Middle frontal gyrus (tissue), 1 donor: Measurements from ENCODE around the gene SCAANT1.

Source experiments
- DNase-seq: peaks from one replicate; pipeline ENCODE4 v3.0.0-alpha.2; 2015; ENCODE audit warnings: low spot score; ENCODE audit errors: extremely low spot score

The SCAANT1 gene

DNA sequence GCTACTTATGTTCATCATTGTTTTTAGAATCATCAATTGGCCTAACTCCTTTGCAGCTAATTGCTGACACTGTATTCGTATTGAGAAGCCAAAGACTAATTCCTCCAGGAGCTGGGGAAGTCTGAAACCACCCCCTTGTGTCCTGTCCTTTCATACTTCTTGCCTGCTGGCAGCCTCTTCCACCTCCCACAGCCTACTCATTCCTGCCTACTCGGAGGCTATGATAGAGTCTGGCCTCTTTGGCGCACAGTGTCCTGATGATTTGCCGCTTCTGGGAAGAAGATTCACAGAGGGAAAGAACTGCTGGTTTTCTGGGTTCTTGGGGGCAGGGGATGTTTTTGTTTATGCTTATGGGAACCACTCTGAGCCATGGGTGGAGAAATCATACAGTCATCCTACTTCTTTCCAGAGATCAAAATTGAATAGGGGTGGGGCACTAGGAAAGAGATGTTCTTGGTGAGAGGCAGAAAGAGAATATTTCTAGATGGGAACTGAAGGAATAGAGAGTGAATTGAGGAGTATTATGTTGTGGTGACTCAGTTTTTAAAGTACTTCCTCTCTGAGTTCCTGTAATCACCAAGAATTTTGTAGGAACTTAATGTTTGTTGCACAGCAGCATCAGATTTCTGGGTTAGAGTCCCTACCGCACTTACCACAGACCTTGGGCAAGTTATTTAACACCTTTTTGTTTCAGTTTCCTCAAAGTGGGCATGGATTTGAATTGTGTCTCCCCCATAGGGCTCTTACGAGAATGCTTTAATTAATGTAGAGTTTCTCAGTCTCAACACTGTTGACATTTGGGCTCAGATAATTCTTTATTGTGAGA lies 22.1 kb upstream of the SCAANT1 start:
- no peak for DNase-seq

- DNase-seq: no peak
These were observed 21.3 kb upstream of the SCAANT1 start for GRCh38 chr3:63933459-63933858.

DNA sequence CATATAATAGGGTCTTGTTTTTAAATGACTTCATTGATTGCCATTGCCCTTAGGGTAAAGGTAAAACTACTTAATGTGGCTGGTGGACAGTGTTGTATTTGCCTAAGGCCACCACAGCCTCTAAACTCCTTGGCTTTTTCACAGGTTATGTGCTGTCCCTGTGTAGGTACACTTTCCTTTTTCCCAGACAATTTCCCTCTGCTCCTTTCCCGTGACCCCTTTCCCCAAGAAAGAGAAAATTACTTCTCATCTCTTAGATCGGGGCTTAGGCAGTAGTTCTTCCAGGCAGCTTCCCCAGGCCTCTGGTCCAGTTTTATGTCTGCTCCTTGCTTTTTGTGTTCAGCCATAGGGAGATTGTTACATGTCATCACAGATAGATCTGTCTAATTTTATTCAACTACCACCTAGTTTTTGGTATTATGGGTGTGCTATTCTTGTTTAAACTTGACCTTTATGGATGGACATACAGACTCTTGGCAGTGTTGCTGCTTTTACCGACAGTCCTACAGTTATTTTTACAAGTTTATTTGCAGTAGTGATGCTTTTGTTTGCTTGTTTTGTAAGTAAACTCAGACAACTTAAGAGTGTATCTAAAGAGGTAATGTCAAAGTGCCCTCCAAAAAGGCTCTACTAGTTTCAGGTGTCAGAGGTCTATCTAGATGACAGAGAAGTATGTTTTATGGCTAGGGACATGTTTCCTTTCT lies 20.5 kb upstream of the SCAANT1 start:
- no peak for DNase-seq

DNA sequence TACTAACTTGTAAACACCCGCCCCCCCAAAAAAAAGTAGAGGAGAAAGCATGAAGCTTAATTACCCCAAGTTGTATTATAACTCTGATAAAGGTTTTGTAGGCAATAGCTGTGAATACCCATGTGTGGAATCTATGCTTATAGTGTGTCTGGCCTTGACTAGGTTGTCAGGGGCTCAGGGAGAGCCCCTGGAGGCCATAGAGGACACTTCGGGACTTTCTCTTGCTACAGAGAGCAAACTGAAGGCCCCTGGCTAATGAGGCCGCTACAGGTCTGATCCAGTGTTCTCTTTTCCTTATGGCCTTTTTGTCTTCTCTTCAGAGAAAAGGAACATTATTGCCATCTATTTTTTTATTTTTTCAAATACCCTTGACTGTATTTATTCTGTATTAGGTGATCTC lies 19.1 kb upstream of the SCAANT1 start:
- DNase-seq: no peak

GRCh38 chr3:63927422-63928280 lies 15.5 kb upstream of the SCAANT1 start:
- DNase-seq: no peak

DNA sequence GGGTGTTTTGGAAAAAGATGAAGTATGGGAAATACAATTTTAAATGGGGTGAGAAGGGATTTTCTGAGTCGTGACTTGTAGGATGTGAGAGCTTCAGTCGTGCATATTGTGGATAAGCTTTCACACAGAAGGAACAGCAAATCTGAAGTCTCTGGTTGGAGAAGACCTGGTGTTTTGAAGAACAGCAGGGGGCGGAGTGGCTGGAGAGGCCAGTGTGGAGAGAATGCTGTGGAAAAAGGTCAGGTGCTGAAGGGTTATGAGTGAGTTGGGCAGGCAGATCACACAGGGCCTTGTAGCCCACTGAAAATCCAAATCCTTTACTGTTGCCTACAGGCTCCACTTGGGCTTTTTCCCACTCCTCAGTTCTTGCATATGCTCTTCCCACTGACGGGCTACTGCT lies 14.1 kb upstream of the SCAANT1 start:
- DNase-seq: no peak

GRCh38 chr3:63922491-63923199 lies 10.5 kb upstream of the SCAANT1 start:
- DNase-seq: no peak

- DNase-seq: no peak
These were observed 9.7 kb upstream of the SCAANT1 start for GRCh38 chr3:63921741-63922482.

DNA sequence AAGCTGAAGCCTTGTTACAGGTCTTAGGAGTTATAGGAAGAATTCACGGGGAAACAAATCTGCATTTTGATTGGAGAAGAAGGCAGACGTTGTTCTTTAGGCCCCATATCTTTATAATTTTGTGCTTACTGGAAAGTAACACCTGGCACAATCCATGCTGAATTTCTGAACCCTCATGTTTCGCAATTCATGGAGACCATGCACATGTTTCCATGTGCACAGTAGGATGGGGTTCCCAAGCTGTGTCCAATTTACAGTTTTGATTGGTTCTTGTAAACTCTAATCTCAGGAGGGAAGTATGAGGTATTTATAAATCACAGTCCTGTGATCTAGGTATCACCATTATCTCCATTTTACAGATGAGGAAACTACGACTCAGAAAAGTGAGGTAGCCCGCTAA lies 7.8 kb upstream of the SCAANT1 start:
- no peak for DNase-seq

DNA sequence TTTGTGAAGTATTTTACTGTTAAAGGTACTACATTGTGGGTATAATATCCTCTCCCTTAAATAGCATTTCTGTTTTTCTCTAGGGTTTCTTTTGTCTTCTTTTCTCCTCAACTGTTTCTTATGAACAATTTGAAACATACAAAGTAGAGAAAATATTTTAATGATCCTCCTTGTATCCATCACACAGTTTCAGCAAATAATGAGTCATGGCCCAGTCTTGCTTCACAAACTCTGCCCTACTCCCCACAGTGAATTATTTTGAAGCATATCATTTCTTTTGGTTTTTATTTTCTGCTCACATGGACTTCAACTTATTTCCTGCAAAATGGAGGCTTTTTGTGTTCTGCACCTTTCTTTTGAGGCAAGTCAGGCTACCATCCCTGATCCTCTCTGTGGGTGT lies 6.1 kb upstream of the SCAANT1 start:
- no peak for DNase-seq

DNA sequence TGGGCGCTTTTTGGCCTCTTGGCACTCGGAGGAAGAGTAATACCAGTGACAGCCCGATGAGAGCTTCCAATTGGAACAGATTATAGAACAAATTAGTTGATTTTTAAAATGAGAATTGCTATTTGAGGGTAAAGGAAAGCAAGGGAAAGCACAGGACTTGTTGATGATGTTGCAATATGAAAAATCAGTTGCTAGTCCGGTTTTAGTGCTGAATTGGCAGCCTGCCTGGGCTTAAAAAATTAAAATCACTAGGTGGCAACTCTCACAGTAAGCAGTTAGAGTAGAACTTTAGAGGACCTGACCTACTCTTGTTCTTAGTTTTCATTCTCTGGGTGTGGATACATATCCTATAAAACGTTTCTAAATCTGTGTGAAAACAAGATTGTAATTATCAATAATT lies 2.1 kb upstream of the SCAANT1 start:
- DNase-seq: no peak

DNA sequence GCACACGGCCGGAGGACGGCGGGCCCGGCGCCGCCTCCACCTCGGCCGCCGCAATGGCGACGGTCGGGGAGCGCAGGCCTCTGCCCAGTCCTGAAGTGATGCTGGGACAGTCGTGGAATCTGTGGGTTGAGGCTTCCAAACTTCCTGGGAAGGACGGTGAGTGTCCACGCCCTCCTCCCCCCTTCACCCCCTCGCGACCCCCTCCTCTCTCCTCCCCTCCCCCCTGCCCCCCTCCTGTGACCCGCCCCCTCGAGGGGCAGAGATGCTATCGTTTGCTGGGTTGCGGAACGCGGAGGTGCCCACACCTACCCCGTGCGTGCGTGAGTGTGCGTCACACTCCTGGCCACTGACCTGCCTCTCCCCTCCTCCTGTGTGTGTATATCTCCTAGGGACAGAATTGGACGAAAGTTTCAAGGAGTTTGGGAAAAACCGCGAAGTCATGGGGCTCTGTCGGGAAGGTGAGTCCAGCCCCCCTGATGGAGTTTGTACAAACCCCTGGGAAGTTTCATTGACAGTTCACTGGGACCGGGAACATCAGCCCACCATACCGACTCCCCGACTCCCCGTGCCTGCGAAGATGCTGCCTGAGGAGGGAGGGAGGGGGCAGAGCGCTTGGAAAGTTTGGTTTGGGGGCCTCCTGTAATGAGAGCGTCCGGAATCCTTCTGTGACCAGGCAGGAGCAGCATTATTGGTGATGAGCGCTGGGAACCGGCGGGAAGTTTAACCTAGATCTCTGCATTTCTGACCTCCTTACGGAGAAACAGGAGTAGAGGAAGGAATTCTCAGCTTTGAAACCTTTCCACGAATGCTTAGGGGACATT lies 795 bp upstream of the SCAANT1 start:
- no peak for DNase-seq

- DNase-seq: no peak
These were observed 692 bp downstream of the SCAANT1 start for GRCh38 chr3:63911509-63911872.

DNA sequence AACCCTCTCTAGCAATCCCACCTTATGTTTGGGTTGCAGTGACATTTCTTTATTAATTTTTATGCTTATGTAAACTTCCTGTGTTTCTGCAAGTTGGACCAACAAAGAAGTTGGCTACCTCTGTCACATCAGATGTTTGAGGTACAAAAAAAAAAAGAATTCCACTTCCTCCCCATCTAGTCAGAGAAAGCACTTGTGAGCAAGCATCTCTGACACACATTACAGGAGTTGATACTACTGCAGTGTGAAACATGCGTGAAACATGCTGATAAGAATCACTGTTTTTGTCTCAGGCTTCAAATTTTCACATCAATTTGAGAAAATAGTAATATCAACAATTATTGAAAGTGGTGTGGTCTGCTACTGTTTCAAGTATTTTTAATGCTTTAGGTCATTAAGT lies 1.3 kb downstream of the SCAANT1 start:
- DNase-seq: no peak

- no peak for DNase-seq
These were observed 2.2 kb downstream of the SCAANT1 start for GRCh38 chr3:63910001-63910400.

- DNase-seq: no peak
These were observed 2.8 kb downstream of the SCAANT1 start for GRCh38 chr3:63909431-63909830.

DNA sequence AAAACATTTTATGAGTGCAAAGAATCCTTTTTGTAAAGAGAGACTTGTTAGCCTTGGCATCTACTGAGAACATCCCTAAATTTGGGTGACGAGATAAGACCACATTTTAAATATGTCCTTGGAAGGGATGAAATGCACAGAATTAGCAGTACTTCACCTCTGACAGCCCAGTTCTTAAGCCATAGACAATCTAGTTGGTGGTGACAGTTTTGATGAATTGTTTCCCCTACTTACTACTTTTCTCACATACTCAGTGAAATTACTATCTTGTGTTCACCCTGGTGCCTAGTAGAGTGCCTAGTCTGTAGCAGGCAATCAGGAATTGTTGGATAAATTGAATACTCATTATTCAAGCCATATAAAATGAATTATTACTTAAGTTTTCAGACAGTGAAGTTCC lies 3.4 kb downstream of the SCAANT1 start:
- no peak for DNase-seq

DNA sequence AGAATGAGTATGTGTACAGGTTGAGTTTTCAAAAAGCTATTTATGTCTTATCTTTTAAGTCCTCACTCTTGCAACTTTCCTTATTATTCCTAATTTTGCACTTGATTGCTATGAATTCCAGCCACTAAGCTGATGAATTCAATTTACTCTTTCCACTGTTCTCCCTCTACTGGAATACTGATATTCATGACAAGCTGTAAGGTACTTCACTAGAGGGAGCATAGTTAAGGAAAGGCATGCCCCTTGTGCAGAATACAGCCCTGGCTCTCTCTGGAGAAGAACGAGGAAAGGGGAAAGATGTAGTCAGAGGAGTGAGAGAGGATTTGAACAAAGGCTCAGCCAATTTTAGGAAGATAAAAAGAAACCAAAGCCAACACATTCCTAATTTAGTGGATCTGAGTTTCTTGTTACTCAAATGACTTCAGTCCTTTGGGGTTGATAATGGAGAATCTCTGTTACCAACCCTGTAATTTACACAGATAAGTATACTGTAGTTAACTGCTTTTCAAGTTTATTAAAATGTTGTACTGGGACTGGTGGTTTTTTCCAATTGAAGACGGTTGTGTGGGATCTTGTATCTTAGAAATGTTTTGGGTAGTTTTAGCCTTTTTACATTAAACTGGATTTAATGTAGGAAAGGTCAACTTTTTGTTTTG lies 4.0 kb downstream of the SCAANT1 start:
- no peak for DNase-seq
